H1 (cell line): Measurements from ENCODE around the gene COPG1. TPM values are rescaled to one million over a fixed set of nuclear protein-coding genes. Genes with fewer than 3 reads are reported as not detected.
A peak's percentile ranks its signal among the peaks of the same experiment; 100 is the strongest.

Source experiments
- CTCF ChIA-PET: fragments of 300-600 bp; sonication (Branson Sonifier 250); formaldehyde crosslinking; loops from one replicate; lab custom pipeline; 2021; ENCODE audit not compliant: partially characterized antibody; lab: Charles Lee
- POLR2A ChIA-PET: fragments of 300-600 bp; sonication (Branson Sonifier 250); formaldehyde crosslinking; loops from one replicate; lab custom pipeline; 2021; ENCODE audit warnings: inconsistent platforms; ENCODE audit not compliant: partially characterized antibody; lab: Charles Lee
- DNase-seq, 2 experiments: peaks; one replicate each; pipeline versions ENCODE4 v3.0.0 to v3.0.0-alpha.2; 2010 to 2022; ENCODE audit warnings: low spot score in 2 of 2, low read depth in 1 of 2, mixed read lengths in 1 of 2
- FAIRE-seq: peaks from 2 replicates; lab custom pipeline; 2011; peaks lifted over from hg19 to GRCh38; lab: Jason Lieb, UNC
- H2AFZ ChIP-seq: 2 replicates; pipeline ENCODE4 v1.8.1; 2012; ENCODE audit warnings: low read length, inconsistent platforms
- H2AK5ac ChIP-seq: 2 replicates; pipeline ENCODE4 v1.6.1; 2013; ENCODE audit warnings: low read depth, low read length
- H2BK120ac ChIP-seq: replicated peaks from 2 replicates; pipeline ENCODE3; 2013; ENCODE audit warnings: low read depth, low read length, inconsistent platforms
- H2BK12ac ChIP-seq: 2 replicates; pipeline ENCODE4 v1.6.1; 2013; ENCODE audit warnings: low read depth, low read length
- H2BK15ac ChIP-seq: 2 replicates; pipeline ENCODE4 v1.6.1; 2013; ENCODE audit warnings: low read length
- H2BK20ac ChIP-seq: 2 replicates; pipeline ENCODE4 v1.6.1; 2013; ENCODE audit warnings: low read length
- H2BK5ac ChIP-seq: 2 replicates; pipeline ENCODE4 v1.6.1; 2013; ENCODE audit warnings: low read depth, low read length
- H3K14ac ChIP-seq: 2 replicates; pipeline ENCODE4 v1.6.1; 2013; ENCODE audit warnings: inconsistent platforms; ENCODE audit not compliant: insufficient read length
- H3K18ac ChIP-seq: 2 replicates; pipeline ENCODE4 v1.6.1; 2013; ENCODE audit warnings: low read length; ENCODE audit errors: extremely low read depth
- H3K23ac ChIP-seq: 2 replicates; pipeline ENCODE4 v1.6.1; 2013; ENCODE audit warnings: inconsistent platforms; ENCODE audit not compliant: insufficient read length
- H3K23me2 ChIP-seq: 2 replicates; pipeline ENCODE4 v1.6.1; 2013; ENCODE audit warnings: low read depth, low read length
- H3K27ac ChIP-seq: 2 replicates; pipeline ENCODE4 v1.6.1; 2011; ENCODE audit warnings: low read depth, low read length, inconsistent platforms
- H3K27me3 ChIP-seq, 4 experiments: replicated peaks in 1 of 4; 1 replicate in 1 of 4; 2 replicates in 3 of 4; pipeline versions ENCODE4 v1.6.1 to v1.8.1; 2011 to 2013; ENCODE audit warnings: low read length in 3 of 4, mild to moderate bottlenecking in 3 of 4, inconsistent platforms in 2 of 4, mixed read lengths in 2 of 4, moderate library complexity in 1 of 4; ENCODE audit not compliant: control insufficient read depth in 3 of 4, insufficient read depth in 3 of 4; ENCODE audit errors: extremely low read depth in 1 of 4
- H3K36me3 ChIP-seq, 4 experiments: 2 replicates each; pipeline versions ENCODE4 v1.6.1 to v1.8.1; 2011 to 2013; ENCODE audit warnings: mild to moderate bottlenecking in 4 of 4, low read length in 3 of 4, moderate library complexity in 2 of 4, control low read depth in 1 of 4, inconsistent platforms in 1 of 4; ENCODE audit not compliant: insufficient read depth in 4 of 4, control insufficient read depth in 2 of 4
- H3K4ac ChIP-seq: replicated peaks from 2 replicates; pipeline ENCODE3; 2013; ENCODE audit warnings: low read length, low read depth, mixed read lengths, inconsistent platforms; ENCODE audit not compliant: insufficient read length
- H3K4me1 ChIP-seq, 4 experiments: replicated peaks in 1 of 4; 1 replicate in 1 of 4; 2 replicates in 3 of 4; pipeline versions ENCODE4 v1.6.1 to v1.8.1; 2011 to 2013; ENCODE audit warnings: low read length in 3 of 4, inconsistent platforms in 2 of 4, mixed read lengths in 1 of 4; ENCODE audit not compliant: insufficient read depth in 4 of 4, control insufficient read depth in 3 of 4
- H3K4me2 ChIP-seq, 2 experiments: 2 replicates each; pipeline versions ENCODE4 v1.6.1 to v1.8.1; 2011 to 2013; ENCODE audit warnings: low read depth in 2 of 2, low read length in 2 of 2, control low read depth in 1 of 2, inconsistent platforms in 1 of 2, mild to moderate bottlenecking in 1 of 2; ENCODE audit not compliant: insufficient read depth in 1 of 2
- H3K4me3 ChIP-seq, 4 experiments: fragments of 200-600, 300-600 bp in 1 of 4; sonication (generic), shearing (Covaris generic), sonication (Bioruptor Twin) in 1 of 4; 2 replicates each; pipeline versions ENCODE4 v1.5.1 to v1.8.1; 2011 to 2016; ENCODE audit warnings: low read length in 4 of 4, low read depth in 3 of 4, control low read depth in 2 of 4, inconsistent platforms in 2 of 4, mild to moderate bottlenecking in 2 of 4, mixed read lengths in 1 of 4, moderate library complexity in 1 of 4; ENCODE audit not compliant: insufficient read depth in 2 of 4; ENCODE audit errors: extremely low read depth in 1 of 4
- H3K56ac ChIP-seq: replicated peaks from 2 replicates; pipeline ENCODE3; 2013; ENCODE audit warnings: low read depth, mild to moderate bottlenecking, mixed read lengths, low read length, inconsistent platforms; ENCODE audit not compliant: insufficient read length
- H3K79me1 ChIP-seq: 2 replicates; pipeline ENCODE4 v1.6.1; 2013; ENCODE audit warnings: low read depth, low read length, control low read depth
- H3K79me2 ChIP-seq, 2 experiments: 2 replicates each; pipeline versions ENCODE4 v1.6.1 to v1.8.1; 2012 to 2013; ENCODE audit warnings: low read length in 2 of 2, mild to moderate bottlenecking in 2 of 2, inconsistent platforms in 1 of 2; ENCODE audit not compliant: insufficient read depth in 2 of 2, control insufficient read depth in 1 of 2
- H3K9ac ChIP-seq, 4 experiments: replicated peaks in 1 of 4; 1 replicate in 1 of 4; 2 replicates in 3 of 4; pipeline versions ENCODE4 v1.6.1 to v1.8.1; 2011 to 2013; ENCODE audit warnings: low read depth in 3 of 4, low read length in 3 of 4, control low read depth in 2 of 4, mild to moderate bottlenecking in 2 of 4, moderate library complexity in 2 of 4, inconsistent platforms in 1 of 4; ENCODE audit errors: extremely low read depth in 1 of 4
- H3K9me3 ChIP-seq, 2 experiments: 2 replicates each; pipeline versions ENCODE4 v1.6.1 to v1.8.1; 2012 to 2013; ENCODE audit warnings: mild to moderate bottlenecking in 2 of 2, moderate library complexity in 2 of 2, control low read depth in 1 of 2, inconsistent platforms in 1 of 2, low read depth in 1 of 2, low read length in 1 of 2, mixed read lengths in 1 of 2; ENCODE audit not compliant: insufficient read depth in 2 of 2
- H4K20me1 ChIP-seq, 2 experiments: replicated peaks in 1 of 2; 2 replicates each; pipeline versions ENCODE3 to v1.8.1; 2011 to 2013; ENCODE audit warnings: inconsistent platforms in 2 of 2, low read length in 2 of 2, mild to moderate bottlenecking in 1 of 2; ENCODE audit not compliant: insufficient read depth in 2 of 2, control insufficient read depth in 1 of 2
- H4K5ac ChIP-seq: 2 replicates; pipeline ENCODE4 v1.6.1; 2013; ENCODE audit warnings: low read length, low read depth, mixed read lengths, inconsistent platforms; ENCODE audit not compliant: insufficient read length
- H4K8ac ChIP-seq: 2 replicates; pipeline ENCODE4 v1.8.0; 2013; ENCODE audit warnings: mild to moderate bottlenecking, moderate library complexity, low read length, inconsistent platforms; ENCODE audit not compliant: insufficient read depth; ENCODE audit errors: extremely low read depth
- H4K91ac ChIP-seq: replicated peaks from 2 replicates; pipeline ENCODE3; 2013; ENCODE audit warnings: low read length, mixed read lengths, inconsistent platforms; ENCODE audit not compliant: insufficient read length
- ASH2L ChIP-seq: fragments of 200-600, 300-600 bp; sonication (generic); IDR thresholded peaks from one replicate; pipeline ENCODE4 v1.7.1; 2017; ENCODE audit warnings: low read length
- BCL11A ChIP-seq, 2 experiments: IDR thresholded peaks; one replicate each; pipeline ENCODE4 v1.6.1; 2011; ENCODE audit warnings: low read depth in 2 of 2, low read length in 2 of 2, mild to moderate bottlenecking in 2 of 2
- CBX5 ChIP-seq: fragments of 300-800, 300-1000 bp; sonication (generic); IDR thresholded peaks from 2 replicates; pipeline ENCODE4 v1.7.1; 2016; ENCODE audit warnings: antibody characterized with exemption, low read length, low read depth
- CBX8 ChIP-seq: fragments of 300-800, 300-1000 bp; sonication (generic); IDR thresholded peaks from 2 replicates; pipeline ENCODE4 v1.7.1; 2016; ENCODE audit warnings: low read depth, low read length, borderline replicate concordance
- CHD1 ChIP-seq: IDR thresholded peaks from 2 replicates; pipeline ENCODE4 v1.6.1; 2012; ENCODE audit warnings: low read depth, low read length, improper control_type of control experiment
- FOSL1 ChIP-seq: IDR thresholded peaks from 2 replicates; pipeline ENCODE4 v1.6.1; 2011; ENCODE audit warnings: mild to moderate bottlenecking, low read depth, low read length, moderate library complexity; ENCODE audit not compliant: insufficient read depth
- GABPA ChIP-seq: IDR thresholded peaks from 2 replicates; pipeline ENCODE4 v1.6.1; 2011; ENCODE audit warnings: mild to moderate bottlenecking, low read length, moderate library complexity, borderline replicate concordance; ENCODE audit not compliant: insufficient read depth
- HDAC6 ChIP-seq: IDR thresholded peaks from one replicate; pipeline ENCODE4 v1.7.1; 2012; ENCODE audit warnings: low read depth, mild to moderate bottlenecking, inconsistent platforms, low read length, moderate library complexity
- KDM5A ChIP-seq: fragments of 200-600 bp; IDR thresholded peaks from 2 replicates; pipeline ENCODE4 v1.7.1; 2012; ENCODE audit warnings: mild to moderate bottlenecking, low read length, inconsistent platforms, mixed read lengths
- MAFK ChIP-seq: IDR thresholded peaks from 2 replicates; pipeline ENCODE4 v1.6.1; 2012; ENCODE audit warnings: low read depth, mild to moderate bottlenecking, improper control_type of control experiment, low read length
- POLR2AphosphoS5 ChIP-seq: IDR thresholded peaks from 2 replicates; pipeline ENCODE4 v1.6.1; 2011; ENCODE audit warnings: low read depth, low read length
- RBBP5 ChIP-seq: IDR thresholded peaks from 2 replicates; pipeline ENCODE4 v1.7.1; 2012; ENCODE audit warnings: low read depth, mild to moderate bottlenecking, inconsistent platforms, low read length, moderate library complexity, borderline replicate concordance
- SP4 ChIP-seq: IDR thresholded peaks from 2 replicates; pipeline ENCODE4 v1.6.1; 2012; ENCODE audit warnings: low read length, inconsistent platforms
- TBP ChIP-seq: IDR thresholded peaks from 2 replicates; pipeline ENCODE4 v1.6.1; 2011; ENCODE audit warnings: low read depth, low read length, improper control_type of control experiment
- WGBS, 2 experiments: shearing (Covaris generic) in 1 of 2; methylation state at CpG; one replicate each; pipeline versions ENCODE4 v1.1.6 to v1.1.7; 2013 to 2015; ENCODE audit warnings: low lambda C conversion rate in 2 of 2, mixed read lengths in 2 of 2, inconsistent platforms in 1 of 2, low coverage in 1 of 2, missing lambda C conversion rate in 1 of 2; ENCODE audit not compliant: insufficient replicate concordance in 2 of 2, insufficient coverage in 1 of 2, insufficient read length in 1 of 2; ENCODE audit errors: extremely low coverage in 1 of 2, missing lambda C conversion rate in 1 of 2; 5-methylcytosine and 5-hydroxymethylcytosine counted together
- polyA plus RNA-seq, 7 experiments: library from polyadenylated mRNA; depleted of rRNA in 3 of 7; stranded (reverse) in 5 of 7; unstranded in 2 of 7; fragments of >200 nt in 5 of 7; fragments of 200-250 nt in 2 of 7; gene quantifications; 1 replicate in 5 of 7; 2 replicates in 1 of 7; 4 replicates in 1 of 7; pipeline versions ENCODE4 v1.2.1 to v1.2.3, GENCODE V29; 2011 to 2013; ENCODE audit warnings: missing spikeins in 2 of 7, mixed read lengths in 2 of 7
- total RNA-seq: library from RNA; stranded (reverse); fragmentation: NEBNext Ultra II Directional; extraction: Animal tissue kit (Norgen Biotek cat#: 25700); gene quantifications from 2 replicates; pipeline ENCODE4 v1.2.1, GENCODE V29; 2021
- TF ChIP-seq, protein P1 (sequence below): IDR thresholded peaks from 2 replicates; pipeline ENCODE4 v1.6.1; 2012; ENCODE audit warnings: inconsistent platforms

COPG1 gene
- total and polyA plus RNA-seq, 2 of the 8 experiments (the other 6 are each of a cell fraction or from before 2014, with no cell fraction given): 52.7 to 106 TPM

DNA sequence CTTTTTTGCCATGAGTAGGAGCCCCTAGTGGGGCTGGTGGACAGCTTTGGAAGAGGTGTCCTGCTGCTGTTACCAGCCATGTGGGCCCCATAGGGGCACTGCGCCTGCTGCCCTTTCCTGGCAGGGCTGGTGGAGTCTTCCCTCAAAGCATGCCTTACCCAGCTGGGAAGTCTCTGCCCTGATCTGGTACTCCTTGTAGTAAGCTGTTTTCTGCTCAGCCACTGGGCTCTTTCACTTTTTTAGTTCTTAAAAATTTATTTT lies 55.5 kb downstream of the COPG1 start:
- Histone ChIP-seq H3K79me2 (no peaks in the 10 kb centered on the region), H2BK120ac (no peak overlapping the region), H4K5ac (no peak overlapping the region), H2BK5ac (peak overlapping the region; percentile 11; the same call in 1 of the 2 replicates), H3K27me3 (no peaks in the 10 kb centered on the region), H3K56ac (no peak overlapping the region), H4K91ac (peak overlapping the region; percentile 40), H3K36me3 (peaks cover 2 to 20% (median 6%) of the 10 kb centered on the region in 4 experiments; a peak in 5 of 8 replicates), H2BK12ac (peak overlapping the region; percentile 82), H3K4me3 (no peak overlapping the region; a peak in 2 of 8 replicates), H2BK15ac (no peak overlapping the region), H3K23ac (no peak overlapping the region), H3K9ac (no peak overlapping the region), H3K4ac (peak overlapping the region; percentile 75), H3K4me2 (peak overlapping the region; percentile 52 to 63; a peak in 2 of 4 replicates), H3K27ac (peak overlapping the region; percentile 65; the same call in 1 of the 2 replicates), H4K8ac (no peak overlapping the region), H4K20me1 (no peaks in the 10 kb centered on the region), H3K79me1 (no peaks in the 10 kb centered on the region), H3K14ac (no peak overlapping the region), H2BK20ac (no peak overlapping the region), H3K23me2 (no peaks in the 10 kb centered on the region; the same call in 1 of the 2 replicates), H2AK5ac (peak overlapping the region; percentile 5), H3K18ac (peak overlapping the region; percentile 52; the same call in 1 of the 2 replicates), H2AFZ (no peak overlapping the region), H3K4me1 (peaks cover 3 to 8% (median 5%) of the 10 kb centered on the region in 4 experiments), H3K9me3 (no peaks in the 10 kb centered on the region)
- FAIRE-seq: no peak
- DNase-seq: no peak
- ChIA-PET CTCF (interaction anchor here (1.0 to 6.4 kb wide), 4 partner anchors 11 to 251 kb away, joined by 3 to 28 read pairs (median 3); a partner anchor contains a TSS), POLR2A (interaction anchor here (0.6 to 4.9 kb wide), 9 partner anchors 10 to 187 kb away, joined by 3 to 104 read pairs (median 4); partner anchors contain the start of genes COPG1 and HMCES)
- 93% methylated on average over 1 of the region's 1 CpG; no CpG with 5 or more reads in 1 of the 2 experiments for WGBS, 2 experiments
- no peak for TF ChIP-seq POLR2AphosphoS5
- TF ChIP-seq KDM5A: no peak
- no peak for TF ChIP-seq MAFK
- TF ChIP-seq ASH2L: no peak
- no peak for TF ChIP-seq RBBP5
- TF ChIP-seq, protein P1, sequence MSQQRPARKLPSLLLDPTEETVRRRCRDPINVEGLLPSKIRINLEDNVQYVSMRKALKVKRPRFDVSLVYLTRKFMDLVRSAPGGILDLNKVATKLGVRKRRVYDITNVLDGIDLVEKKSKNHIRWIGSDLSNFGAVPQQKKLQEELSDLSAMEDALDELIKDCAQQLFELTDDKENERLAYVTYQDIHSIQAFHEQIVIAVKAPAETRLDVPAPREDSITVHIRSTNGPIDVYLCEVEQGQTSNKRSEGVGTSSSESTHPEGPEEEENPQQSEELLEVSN: no peak
- no peak for TF ChIP-seq TBP
- TF ChIP-seq SP4: no peak
- TF ChIP-seq FOSL1: no peak
- no peak for TF ChIP-seq CBX5
- TF ChIP-seq HDAC6: no peak
- no peak for TF ChIP-seq CBX8
- no peak for TF ChIP-seq GABPA
- TF ChIP-seq BCL11A (IDR thresholded peaks at IDR 0.05; ENCODE audit: low read depth in 2 of 2, low read length in 2 of 2): no peak
- TF ChIP-seq CHD1: no peak
